ENCODE measurements around the gene KMT2D. TPM values are rescaled to one million over a fixed set of nuclear protein-coding genes. Genes with fewer than 3 reads are reported as not detected.

Gene KMT2D
- total and polyA plus RNA-seq, 10 of the 15 experiments (the other 5 are each of a cell fraction or from before 2014, with no cell fraction given) = 0.51 to 71.5 (median 10.4) TPM

DNA sequence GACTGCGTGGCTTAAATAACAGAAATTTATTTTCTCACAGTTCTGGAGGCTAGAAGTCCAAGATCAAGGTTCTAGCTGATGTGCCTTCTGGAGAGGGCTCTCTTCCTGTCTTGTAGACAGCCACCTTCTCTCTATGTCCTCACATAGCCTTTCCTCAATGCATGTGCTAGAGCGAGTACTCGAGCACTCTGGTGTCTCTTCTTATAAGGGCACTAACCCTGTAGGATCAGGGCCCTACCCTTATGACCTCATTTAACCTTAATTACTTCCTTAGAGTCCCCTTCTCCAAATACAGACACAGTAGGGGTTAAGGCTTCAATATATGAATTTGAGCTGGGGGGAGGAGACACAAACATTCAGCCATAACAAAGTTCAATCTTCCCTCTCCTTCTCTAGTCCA lies 23.8 kb upstream of the KMT2D start:
- no peak for ATAC-seq
- peaks cover 5 to 8% of the 10 kb centered on the region in 2 experiments; a peak in 3 of 4 replicates for H3K27me3 ChIP-seq (replicated peaks in 1 of 2; ENCODE audit: control insufficient read depth in 2 of 2, insufficient read depth in 2 of 2, low read length in 1 of 2)
- no peaks in the 10 kb centered on the region; the same call in 1 of the 2 replicates for H3K4me1 ChIP-seq (ENCODE audit: control insufficient read depth, insufficient read depth, low read length)
- in situ Hi-C loops (cut with MboI) = no loop called here
- no peaks in the 10 kb centered on the region for H4K20me1 ChIP-seq (ENCODE audit: control insufficient read depth, insufficient read depth)
- no peaks in the 10 kb centered on the region for H3K79me2 ChIP-seq (ENCODE audit: control insufficient read depth, insufficient read depth, low read length)
- no peak overlapping the region for H3K27ac ChIP-seq (ENCODE audit: control insufficient read depth, insufficient read depth)
- ChIA-PET CTCF (interaction anchor here (0.6 to 7.0 kb wide), 12 partner anchors 9 to 331 kb away, joined by 3 to 254 read pairs (median 6); partner anchors contain the start of genes DHH, LMBR1L, RHEBL1 and WNT1), POLR2A (interaction anchor here (0.6 kb wide), 1 partner anchor 58 kb away, joined by 4 read pairs; no protein-coding TSS in a partner anchor), RAD21 (ENCODE audit: unreplicated experiment) (interaction anchor here (1.0 to 1.2 kb wide), 2 partner anchors 15 to 17 kb away, joined by 4 read pairs; partner anchors contain the start of gene RHEBL1), SMC1A (ENCODE audit: uncharacterized antibody, unreplicated experiment) (interaction anchor here (0.7 to 6.1 kb wide), 7 partner anchors 9 to 106 kb away, joined by 3 to 82 read pairs (median 4); partner anchors contain the start of gene DHH)
- no TSS peak for BruUV-seq (replicated peaks)
- no peak overlapping the region for H3K4me3 ChIP-seq
- no peaks in the 10 kb centered on the region for H3K9me3 ChIP-seq (replicated peaks; ENCODE audit: control insufficient read depth, insufficient read depth, low read length)
- H3K36me3 ChIP-seq (ENCODE audit: control insufficient read depth in 2 of 2, insufficient read depth in 2 of 2, low read length in 1 of 2) = no peaks in the 10 kb centered on the region
- intact Hi-C loops (cut with micrococcal nuclease; ENCODE audit: unreplicated experiment) = no loop called here
- no peak for DNase-seq (ENCODE audit: low read depth, low spot score)
- FAIRE-seq = no peak
- TF ChIP-seq EZH2 (IDR thresholded peaks at IDR 0.05; ENCODE audit: borderline replicate concordance, control insufficient read depth, low read depth, low read length) = no peak
- TF ChIP-seq ZNF622 (IDR thresholded peaks at IDR 0.05) = no peak
- TF ChIP-seq SREBF1 (IDR thresholded peaks at IDR 0.05; ENCODE audit: low read length) = no peak
- TF ChIP-seq TCF7 (IDR thresholded peaks at IDR 0.05; ENCODE audit: borderline replicate concordance) = no peak
- TF ChIP-seq CHD4 (IDR thresholded peaks at IDR 0.05) = no peak
- no peak overlapping the region for H2AFZ ChIP-seq (ENCODE audit: control insufficient read depth, low read depth, low read length)
- H3K9ac ChIP-seq (ENCODE audit: control insufficient read depth, insufficient read depth, low read length) = no peak overlapping the region
- 54% methylated on average over 3 of the region's 3 CpGs for WGBS (ENCODE audit: insufficient coverage, insufficient replicate concordance, low lambda C conversion rate, missing lambda C conversion rate)
- H3K4me2 ChIP-seq (ENCODE audit: control insufficient read depth, insufficient read depth) = no peak overlapping the region

DNA sequence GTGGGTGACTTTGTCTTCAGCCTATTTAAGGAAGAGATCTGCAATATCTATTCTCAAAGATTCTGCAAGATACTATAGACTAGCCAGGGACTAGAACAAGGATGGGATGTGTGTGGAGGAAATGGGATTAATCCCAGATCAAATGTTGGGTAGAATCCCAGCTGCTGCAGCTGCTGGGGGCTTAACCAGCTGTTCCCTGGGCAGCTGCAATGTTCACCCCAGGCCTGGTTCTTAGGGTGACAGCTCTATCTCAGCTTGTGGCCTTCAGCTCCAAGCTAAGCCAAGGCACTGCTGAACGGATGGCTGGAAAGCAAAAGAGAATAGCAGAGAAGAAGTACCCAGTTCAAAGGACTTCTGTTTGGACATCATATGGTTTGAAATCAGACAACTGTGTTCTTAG lies 19.2 kb upstream of the KMT2D start:
- no peak overlapping the region for H2AFZ ChIP-seq (ENCODE audit: control insufficient read depth, low read depth, low read length)
- ChIA-PET RAD21 (ENCODE audit: unreplicated experiment) (interaction anchor here (1.9 kb wide), 1 partner anchor 9 kb away, joined by 7 read pairs; no protein-coding TSS in a partner anchor), SMC1A (ENCODE audit: uncharacterized antibody, unreplicated experiment) (interaction anchor here (0.7 to 1.8 kb wide), 6 partner anchors 8 to 21 kb away, joined by 3 to 5 read pairs (median 4); partner anchors contain the start of gene RHEBL1), CTCF (interaction anchor here (0.6 to 4.9 kb wide), 5 partner anchors 9 to 79 kb away, joined by 3 to 34 read pairs (median 19); partner anchors contain the start of gene RHEBL1), POLR2A (interaction anchor here (0.7 to 1.7 kb wide), 2 partner anchors 8 to 29 kb away, joined by 3 read pairs; no protein-coding TSS in a partner anchor)
- BruUV-seq (replicated peaks) = no TSS peak
- no peaks in the 10 kb centered on the region; a peak in 1 of 4 replicates for H3K27me3 ChIP-seq (replicated peaks in 1 of 2; ENCODE audit: control insufficient read depth in 2 of 2, insufficient read depth in 2 of 2, low read length in 1 of 2)
- intact Hi-C loops (cut with micrococcal nuclease; ENCODE audit: unreplicated experiment) = no loop called here
- no peak for TF ChIP-seq NFIC (IDR thresholded peaks at IDR 0.05; ENCODE audit: low read depth, low read length)
- TF ChIP-seq STAT3 (IDR thresholded peaks at IDR 0.05; ENCODE audit: low read depth, low read length) = no peak
- TF ChIP-seq, protein P1, sequence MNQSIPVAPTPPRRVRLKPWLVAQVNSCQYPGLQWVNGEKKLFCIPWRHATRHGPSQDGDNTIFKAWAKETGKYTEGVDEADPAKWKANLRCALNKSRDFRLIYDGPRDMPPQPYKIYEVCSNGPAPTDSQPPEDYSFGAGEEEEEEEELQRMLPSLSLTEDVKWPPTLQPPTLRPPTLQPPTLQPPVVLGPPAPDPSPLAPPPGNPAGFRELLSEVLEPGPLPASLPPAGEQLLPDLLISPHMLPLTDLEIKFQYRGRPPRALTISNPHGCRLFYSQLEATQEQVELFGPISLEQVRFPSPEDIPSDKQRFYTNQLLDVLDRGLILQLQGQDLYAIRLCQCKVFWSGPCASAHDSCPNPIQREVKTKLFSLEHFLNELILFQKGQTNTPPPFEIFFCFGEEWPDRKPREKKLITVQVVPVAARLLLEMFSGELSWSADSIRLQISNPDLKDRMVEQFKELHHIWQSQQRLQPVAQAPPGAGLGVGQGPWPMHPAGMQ (IDR thresholded peaks at IDR 0.05; ENCODE audit: borderline replicate concordance) = no peak
- no peak for TF ChIP-seq CREB1 (IDR thresholded peaks at IDR 0.05; ENCODE audit: low read depth)
- TF ChIP-seq STAT1 (conservative IDR thresholded peaks at IDR 0.05) = no peak
- TF ChIP-seq MTA2 (IDR thresholded peaks at IDR 0.05; ENCODE audit: low read depth) = no peak
- ATAC-seq (no peak), DNase-seq (ENCODE audit: low read depth, low spot score) (no peak), FAIRE-seq (no peak)
- no peak overlapping the region for H3K27ac ChIP-seq (ENCODE audit: control insufficient read depth, insufficient read depth)
- H3K9me3 ChIP-seq (replicated peaks; ENCODE audit: control insufficient read depth, insufficient read depth, low read length) = no peaks in the 10 kb centered on the region
- no peaks in the 10 kb centered on the region for H3K4me1 ChIP-seq (ENCODE audit: control insufficient read depth, insufficient read depth, low read length)
- no peaks in the 10 kb centered on the region for H4K20me1 ChIP-seq (ENCODE audit: control insufficient read depth, insufficient read depth)
- H3K4me3 ChIP-seq = no peak overlapping the region
- 45% methylated on average over 1 of the region's 1 CpG for WGBS (ENCODE audit: insufficient coverage, insufficient replicate concordance, low lambda C conversion rate, missing lambda C conversion rate)
- no peak overlapping the region for H3K4me2 ChIP-seq (ENCODE audit: control insufficient read depth, insufficient read depth)
- H3K79me2 ChIP-seq (ENCODE audit: control insufficient read depth, insufficient read depth, low read length) = no peaks in the 10 kb centered on the region
- H3K36me3 ChIP-seq (ENCODE audit: control insufficient read depth in 2 of 2, insufficient read depth in 2 of 2, low read length in 1 of 2) = no peaks in the 10 kb centered on the region
- in situ Hi-C loops (cut with MboI) = no loop called here
- no peak overlapping the region for H3K9ac ChIP-seq (ENCODE audit: control insufficient read depth, insufficient read depth, low read length)

All from GM12878 (cell line).